HepG2 (cell line): ENCODE results near the gene SCYGR4. TPM values are rescaled to one million over a fixed set of nuclear protein-coding genes. Genes with fewer than 3 reads are reported as not detected.

Experiments used
- ATAC-seq: fragments of 200-7000 bp; cut with Tn5 transposase; 3 replicates; pipeline ENCODE4 v1.9.1; 2020; ENCODE audit warnings: mild to moderate bottlenecking, moderate library complexity
- BruUV-seq: library from RNA; stranded (reverse); fragments of 400-500 nt; replicated peaks from 2 replicates; lab custom pipeline; 2021; lab: Mats Ljungman, UMichigan
- CTCF ChIA-PET: fragments of 300-600 bp; formaldehyde crosslinking; extraction: SDS; loops from one replicate; lab custom pipeline; 2021; ENCODE audit warnings: low total read pairs, inconsistent platforms, low intra/inter-chr PET ratio; lab: Yijun Ruan, JAX
- POLR2A ChIA-PET: fragments of 350-600 bp; sonication (Branson Sonifier 250); formaldehyde crosslinking; loops from one replicate; lab custom pipeline; 2020; ENCODE audit warnings: antibody characterized with exemption, inconsistent platforms; lab: Yijun Ruan, JAX
- DNase-seq: peaks from one replicate; pipeline ENCODE4 v3.0.0-alpha.2; 2015; ENCODE audit warnings: low spot score
- FAIRE-seq: peaks from 3 replicates; lab custom pipeline; 2011; peaks lifted over from hg19 to GRCh38; lab: Jason Lieb, UNC
- H2AFZ ChIP-seq: one replicate; pipeline ENCODE4 v1.6.1; 2011; ENCODE audit warnings: low read length, inconsistent platforms
- H3K27ac ChIP-seq: fragments of 300-600 bp; 3 replicates; pipeline ENCODE4 v1.8.0; 2011; ENCODE audit warnings: mixed run types, mild to moderate bottlenecking, mixed read lengths, low read length, inconsistent platforms; ENCODE audit not compliant: insufficient read depth; ENCODE audit errors: extremely low read length
- H3K27me3 ChIP-seq, 2 experiments: fragments of 200-600 bp in 1 of 2; 2 replicates in 1 of 2; 3 replicates in 1 of 2; pipeline versions ENCODE4 v1.6.0 to v1.8.0; 2011; ENCODE audit warnings: low read length in 2 of 2, mild to moderate bottlenecking in 2 of 2, moderate library complexity in 2 of 2, inconsistent platforms in 1 of 2; ENCODE audit not compliant: insufficient read depth in 2 of 2, control insufficient read depth in 1 of 2
- H3K36me3 ChIP-seq, 2 experiments: fragments of 200-600 bp in 1 of 2; replicated peaks in 1 of 2; 2 replicates in 1 of 2; 3 replicates in 1 of 2; pipeline versions ENCODE4 v1.5.1 to v1.8.0; 2011; ENCODE audit warnings: low read length in 2 of 2, inconsistent platforms in 1 of 2; ENCODE audit not compliant: insufficient read depth in 2 of 2, control insufficient read depth in 1 of 2
- H3K4me1 ChIP-seq: 2 replicates; pipeline ENCODE4 v1.5.1; 2012; ENCODE audit warnings: low read length, inconsistent platforms; ENCODE audit not compliant: insufficient read depth
- H3K4me2 ChIP-seq: 2 replicates; pipeline ENCODE4 v1.6.0; 2011; ENCODE audit warnings: low read depth, low read length, inconsistent platforms
- H3K4me3 ChIP-seq, 3 experiments: fragments of 200-600 bp in 1 of 3; sonication (generic), shearing (Covaris generic) in 1 of 3; replicated peaks in 1 of 3; 2 replicates each; pipeline ENCODE4 v1.5.1; 2011 to 2016; ENCODE audit warnings: low read length in 3 of 3, inconsistent platforms in 2 of 3, low read depth in 2 of 3, mild to moderate bottlenecking in 2 of 3, control low read depth in 1 of 3, mixed read lengths in 1 of 3; ENCODE audit not compliant: insufficient read depth in 1 of 3
- H3K79me2 ChIP-seq: one replicate; pipeline ENCODE4 v1.6.1; 2011; ENCODE audit warnings: low read length, inconsistent platforms; ENCODE audit not compliant: insufficient read depth
- H3K9ac ChIP-seq: 2 replicates; pipeline ENCODE4 v1.6.0; 2011; ENCODE audit warnings: mild to moderate bottlenecking, low read depth, low read length, inconsistent platforms; ENCODE audit not compliant: insufficient read depth
- H3K9me3 ChIP-seq: 2 replicates; pipeline ENCODE4 v1.5.1; 2012; ENCODE audit warnings: mild to moderate bottlenecking, low read length
- H4K20me1 ChIP-seq: 2 replicates; pipeline ENCODE4 v1.6.0; 2011; ENCODE audit warnings: inconsistent platforms, mild to moderate bottlenecking, low read length, moderate library complexity; ENCODE audit not compliant: insufficient read depth
- E2F5 ChIP-seq: sonication (generic); formaldehyde crosslinking; conservative IDR thresholded peaks from 2 replicates; pipeline ENCODE4 v1.4.0; 2020; ENCODE audit warnings: missing genetic modification reagents
- GLMP ChIP-seq: sonication (generic); formaldehyde crosslinking; IDR thresholded peaks from 2 replicates; pipeline ENCODE4 v1.9.0; 2021; ENCODE audit warnings: missing genetic modification reagents, mild to moderate bottlenecking, borderline replicate concordance
- NR3C1 ChIP-seq: sonication (generic); formaldehyde crosslinking; IDR thresholded peaks from 2 replicates; pipeline ENCODE4 v1.4.0; 2020; ENCODE audit warnings: missing genetic modification reagents
- SIN3B ChIP-seq: fragments of 150-350 bp; IDR thresholded peaks from 2 replicates; pipeline ENCODE4 v1.6.1; 2014; ENCODE audit warnings: low read length
- TEF ChIP-seq: sonication (generic); formaldehyde crosslinking; IDR thresholded peaks from 2 replicates; pipeline ENCODE4 v1.5.0; 2020; ENCODE audit warnings: missing genetic modification reagents
- ZMAT5 ChIP-seq: sonication (generic); formaldehyde crosslinking; IDR thresholded peaks from 2 replicates; pipeline ENCODE4 v1.5.0; 2020; ENCODE audit warnings: mild to moderate bottlenecking, low read depth, missing genetic modification reagents, borderline replicate concordance
- ZNF362 ChIP-seq: sonication (generic); formaldehyde crosslinking; IDR thresholded peaks from 2 replicates; pipeline ENCODE4 v1.4.0; 2020; ENCODE audit warnings: missing genetic modification reagents, mild to moderate bottlenecking, borderline replicate concordance
- ZNF550 ChIP-seq: sonication (generic); formaldehyde crosslinking; IDR thresholded peaks from 2 replicates; pipeline ENCODE4 v1.4.0; 2020; ENCODE audit warnings: mild to moderate bottlenecking, missing genetic modification reagents, borderline replicate concordance
- ZNF83 ChIP-seq: sonication (generic); formaldehyde crosslinking; IDR thresholded peaks from 2 replicates; pipeline ENCODE4 v1.4.0; 2020; ENCODE audit warnings: missing genetic modification reagents, mild to moderate bottlenecking, borderline replicate concordance
- WGBS: methylation state at CpG from one replicate; pipeline ENCODE4 v1.1.6; 2017; ENCODE audit warnings: low lambda C conversion rate; 5-methylcytosine and 5-hydroxymethylcytosine counted together
- in situ Hi-C: cut with HindIII; loops from 2 replicates; pipeline ENCODE4 v1.10.0; 2017; ENCODE audit warnings: low pct_unique_long_range_greater_than_20kb; ENCODE audit not compliant: extremely low pct_ligation_motif_present
- intact Hi-C: fragments of 100-400 bp; cut with micrococcal nuclease; formaldehyde crosslinking; loops from one replicate; pipeline ENCODE4 v1.10.0; 2022; ENCODE audit not compliant: unreplicated experiment
- polyA plus RNA-seq, 8 experiments: library from polyadenylated mRNA; depleted of rRNA in 3 of 8; stranded (reverse) in 7 of 8; unstranded in 1 of 8; fragments of >200 nt; fragmentation: Illumina TruSeq in 4 of 8; extraction: Trizol in 4 of 8; gene quantifications; 2 replicates each; pipeline versions ENCODE4 v1.2.1 to v1.2.3, GENCODE V29; 2011 to 2016; ENCODE audit warnings: low read depth in 4 of 8, missing spikeins in 1 of 8, mixed read lengths in 1 of 8; ENCODE audit not compliant: insufficient read depth in 1 of 8
- total RNA-seq, 5 experiments: library from RNA; depleted of rRNA; stranded (reverse); fragments of >200 nt; fragmentation: Illumina TruSeq; extraction: Trizol; gene quantifications; 2 replicates each; pipeline ENCODE4 v1.2.3, GENCODE V29; 2016; ENCODE audit warnings: low read depth in 1 of 5

Gene SCYGR4
- total and polyA plus RNA-seq, 2 of the 13 experiments (the other 11 are each of a cell fraction or from before 2014, with no cell fraction given): not detected

GRCh38 chr2:227607941-227608340, 9.4 kb upstream of the SCYGR4 start:
- no peak for ATAC-seq

More at GRCh38 chr2:227607941-227608340, 9.4 kb upstream of the SCYGR4 start:
- CTCF ChIA-PET: no interaction called here
- Histone ChIP-seq H3K4me3 (no peak overlapping the region), H3K36me3 (no peaks in the 10 kb centered on the region), H3K27me3 (no peaks in the 10 kb centered on the region), H3K27ac (no peak overlapping the region), H3K9me3 (no peaks in the 10 kb centered on the region)
- no TSS peak for BruUV-seq
- DNase-seq: no peak
- TF ChIP-seq E2F5: no peak
- no peak for TF ChIP-seq SIN3B
- no peak for TF ChIP-seq ZNF550 (CRISPR knock-in tag)
- TF ChIP-seq ZNF362 (CRISPR knock-in tag): no peak
- TF ChIP-seq TEF (CRISPR knock-in tag): no peak
- no peak for TF ChIP-seq GLMP
- no peak for TF ChIP-seq ZMAT5
- TF ChIP-seq ZNF83 (CRISPR knock-in tag): no peak
- TF ChIP-seq NR3C1 (CRISPR knock-in tag): no peak
- TF ChIP-seq, all 625 proteins: peak for 0
- POLR2A ChIA-PET: no interaction called here
- H4K20me1 ChIP-seq: no peaks in the 10 kb centered on the region
- no peak overlapping the region for H2AFZ ChIP-seq
- no peaks in the 10 kb centered on the region for H3K79me2 ChIP-seq
- WGBS: 7% methylated on average over 3 of the region's 3 CpGs
- no peak overlapping the region for H3K4me2 ChIP-seq
- intact Hi-C loops: no loop called here
- H3K4me1 ChIP-seq: no peaks in the 10 kb centered on the region
- in situ Hi-C loops: no loop called here
- H3K9ac ChIP-seq: no peak overlapping the region
- no peak for FAIRE-seq
